Suppressor macrophage (primary cell): Measurements from ENCODE around the gene DYNC1H1.

Experiments
- DNase-seq, 4 experiments: peaks; one replicate each; pipeline ENCODE4 v3.0.0-alpha.2; 2020 to 2022

DYNC1H1 gene

GRCh38 chr14:101997429-101998336, 33.3 kb downstream of the DYNC1H1 start:
- no peak for DNase-seq

GRCh38 chr14:102000902-102001301, 36.5 kb downstream of the DYNC1H1 start:
- DNase-seq: no peak

GRCh38 chr14:102005336-102005735, 41.0 kb downstream of the DYNC1H1 start:
- DNase-seq: no peak

GRCh38 chr14:102007916-102008418, 43.6 kb downstream of the DYNC1H1 start:
- DNase-seq: no peak

- no peak for DNase-seq
Observed at GRCh38 chr14:102008891-102009290, 44.5 kb downstream of the DYNC1H1 start.

- no peak for DNase-seq
Observed at GRCh38 chr14:102011631-102012030, 47.3 kb downstream of the DYNC1H1 start.

GRCh38 chr14:102012336-102012735, 48.0 kb downstream of the DYNC1H1 start:
- no peak for DNase-seq

GRCh38 chr14:102013669-102014200, 49.4 kb downstream of the DYNC1H1 start:
- DNase-seq: no peak

- DNase-seq: no peak
Observed at GRCh38 chr14:102015045-102015685, 50.8 kb downstream of the DYNC1H1 start.

- no peak for DNase-seq
Observed at GRCh38 chr14:102015771-102016170, 51.4 kb downstream of the DYNC1H1 start.

GRCh38 chr14:102016420-102017090, 52.2 kb downstream of the DYNC1H1 start:
- no peak for DNase-seq

- no peak for DNase-seq
Observed at GRCh38 chr14:102018251-102018650, 53.9 kb downstream of the DYNC1H1 start.

GRCh38 chr14:102019006-102019540, 54.7 kb downstream of the DYNC1H1 start:
- DNase-seq: no peak

GRCh38 chr14:102020058-102020971, 55.9 kb downstream of the DYNC1H1 start:
- no peak for DNase-seq

- DNase-seq: no peak
Observed at GRCh38 chr14:102026934-102027333, 62.6 kb downstream of the DYNC1H1 start.

- DNase-seq: no peak
Observed at GRCh38 chr14:102027951-102028350, 63.6 kb downstream of the DYNC1H1 start.

- no peak for DNase-seq
Observed at GRCh38 chr14:102028733-102029132, 64.4 kb downstream of the DYNC1H1 start.

- DNase-seq: no peak
Observed at GRCh38 chr14:102029956-102030355, 65.6 kb downstream of the DYNC1H1 start.

GRCh38 chr14:102033241-102033640, 68.9 kb downstream of the DYNC1H1 start:
- no peak for DNase-seq

- no peak for DNase-seq
Observed at GRCh38 chr14:102034301-102034700, 69.9 kb downstream of the DYNC1H1 start.

- DNase-seq: no peak
Observed at GRCh38 chr14:102035914-102036313, 71.5 kb downstream of the DYNC1H1 start.

- no peak for DNase-seq
Observed at GRCh38 chr14:102037686-102038085, 73.3 kb downstream of the DYNC1H1 start.
